Measurements from ENCODE around the gene OR6V1. TPM values are rescaled to one million over a fixed set of nuclear protein-coding genes. Genes with fewer than 3 reads are reported as not detected.
"Not testable (repeated sequence)": the region's sequence is repeated elsewhere in the genome, so short reads cannot be mapped to it uniquely, and the experiment has no call there.

Gene OR6V1
- total RNA-seq, 1 experiment from 2014 or later = not detected

DNA sequence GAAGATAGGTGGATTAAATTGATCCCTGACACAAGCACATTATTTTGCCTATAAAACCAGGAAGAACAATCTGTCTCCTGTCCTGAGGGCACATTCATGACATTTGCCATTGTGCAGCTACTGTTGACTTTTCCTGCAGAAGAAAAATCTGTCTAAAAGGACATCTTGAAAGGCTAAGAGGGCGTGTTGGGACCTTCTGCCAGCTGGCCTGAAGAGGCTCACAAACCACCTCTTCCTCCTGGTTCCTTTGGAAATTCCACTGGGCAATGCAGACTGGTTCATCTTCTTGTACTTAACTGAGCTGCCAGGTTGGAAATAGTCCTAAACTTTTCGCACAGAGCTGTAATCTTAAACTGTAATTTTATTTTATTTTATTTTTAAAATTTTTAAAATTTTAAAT is 44.0 kb downstream of the OR6V1 start:
- intact Hi-C loops (cut with micrococcal nuclease; ENCODE audit: unreplicated experiment) = no loop called here
- no peak overlapping the region for H3K4me3 Mint-ChIP-seq (ENCODE audit: low read depth, unreplicated experiment)

DNA sequence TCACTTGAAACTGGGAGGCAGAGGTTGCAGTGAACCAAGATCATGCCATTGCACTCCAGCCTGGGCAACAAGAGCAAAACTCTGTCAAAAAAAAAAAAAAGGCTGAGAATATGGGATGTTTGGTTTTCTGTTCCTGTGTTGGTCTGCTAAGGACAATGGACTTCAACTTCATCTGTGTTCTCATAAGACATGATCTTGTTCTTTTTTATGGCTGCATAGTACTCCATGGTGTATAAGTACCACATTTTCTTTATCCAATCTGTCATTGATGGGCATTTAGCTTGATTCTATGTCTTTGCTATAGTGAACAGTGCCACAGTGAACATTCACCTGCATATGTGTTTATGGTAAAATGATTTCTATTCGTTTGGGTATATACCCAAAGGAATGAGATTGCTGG is 47.4 kb downstream of the OR6V1 start:
- H3K36me3 Mint-ChIP-seq (ENCODE audit: insufficient read depth, unreplicated experiment); H3K27ac Mint-ChIP-seq (ENCODE audit: unreplicated experiment); DNase-seq; CTCF ChIA-PET; intact Hi-C loops (cut with micrococcal nuclease; ENCODE audit: unreplicated experiment); H3K4me1 Mint-ChIP-seq (ENCODE audit: low read depth, unreplicated experiment); H3K27me3 Mint-ChIP-seq (ENCODE audit: unreplicated experiment); BruUV-seq (replicated peaks); H3K4me3 Mint-ChIP-seq (ENCODE audit: low read depth, unreplicated experiment); H3K9me3 Mint-ChIP-seq (ENCODE audit: low read depth, unreplicated experiment): not testable (repeated sequence)

More for the DNA sequence above, 44.0 kb downstream of the OR6V1 start:
- CTCF ChIA-PET = no interaction called here
- DNase-seq = no peak
- BruUV-seq (replicated peaks) = no TSS peak
- H3K27ac Mint-ChIP-seq (ENCODE audit: unreplicated experiment) = no peak overlapping the region
- no peaks in the 10 kb centered on the region for H3K4me1 Mint-ChIP-seq (ENCODE audit: low read depth, unreplicated experiment)
- H3K9me3 Mint-ChIP-seq (ENCODE audit: low read depth, unreplicated experiment) = no peaks in the 10 kb centered on the region
- H3K36me3 Mint-ChIP-seq (ENCODE audit: insufficient read depth, unreplicated experiment) = no peaks in the 10 kb centered on the region
- peaks cover 7% of the 10 kb centered on the region for H3K27me3 Mint-ChIP-seq (ENCODE audit: unreplicated experiment)
- TF ChIP-seq CTCF (IDR thresholded peaks at IDR 0.05; ENCODE audit: unreplicated experiment) = no peak

Other genes with a start within 250 kb of the OR6V1 start
- 3.0 and 3.1 TPM in 2 replicates for gene EPHB6, start 197.3 kb upstream of the OR6V1 start, total RNA-seq (2022)
- 1.7 TPM in 2 replicates for gene TRPV6, start 166.6 kb upstream of the OR6V1 start, total RNA-seq (2022)
- gene TRPV5, start 118.6 kb upstream of the OR6V1 start, total RNA-seq (2022) = not detected in 2 replicates
- not detected in 2 replicates for gene LLCFC1, start 112.9 kb upstream of the OR6V1 start, total RNA-seq (2022)
- gene KEL, start 90.0 kb upstream of the OR6V1 start, total RNA-seq (2022) = not detected in 2 replicates
- gene OR9A2, start 25.2 kb upstream of the OR6V1 start, total RNA-seq (2022) = not detected in 2 replicates
- not detected in 2 replicates for gene PIP, start 79.7 kb downstream of the OR6V1 start, total RNA-seq (2022)
- gene TAS2R39, start 131.1 kb downstream of the OR6V1 start, total RNA-seq (2022) = not detected in 2 replicates
- gene TAS2R40, start 169.7 kb downstream of the OR6V1 start, total RNA-seq (2022) = not detected in 2 replicates
- 109 and 116 TPM in 2 replicates for gene GSTK1, start 211.1 kb downstream of the OR6V1 start, total RNA-seq (2022)
- gene TMEM139, start 232.6 kb downstream of the OR6V1 start, total RNA-seq (2022) = 48.4 and 49.3 TPM in 2 replicates
- 51.3 and 53.8 TPM in 2 replicates for gene CASP2, start 236.0 kb downstream of the OR6V1 start, total RNA-seq (2022)